ENCODE results near the gene TSSK3. TPM values are rescaled to one million over a fixed set of nuclear protein-coding genes. Genes with fewer than 3 reads are reported as not detected.

The TSSK3 gene
- total and polyA plus RNA-seq, 2 of the 8 experiments (the other 6 are each of a cell fraction or from before 2014, with no cell fraction given) = 1.2 TPM

GRCh38 chr1:32341971-32342370 lies 20.4 kb upstream of the TSSK3 start:
- H3K9ac ChIP-seq (replicated peaks in 1 of 4; ENCODE audit: extremely low read depth in 1 of 4, low read depth in 3 of 4, low read length in 3 of 4) = no peak overlapping the region
- DNase-seq (ENCODE audit: low read depth in 1 of 2, low spot score in 2 of 2) (no peak), FAIRE-seq (no peak)
- no peaks in the 10 kb centered on the region for H3K36me3 ChIP-seq (ENCODE audit: control insufficient read depth in 2 of 4, insufficient read depth in 4 of 4, low read length in 3 of 4)
- no peak overlapping the region for H3K18ac ChIP-seq (ENCODE audit: extremely low read depth, low read length)
- H4K91ac ChIP-seq (replicated peaks; ENCODE audit: insufficient read length, low read length) = no peak overlapping the region
- H4K8ac ChIP-seq (ENCODE audit: extremely low read depth, insufficient read depth, low read length) = no peak overlapping the region
- no peak overlapping the region for H3K56ac ChIP-seq (replicated peaks; ENCODE audit: insufficient read length, low read depth, low read length)
- H2BK12ac ChIP-seq (ENCODE audit: low read depth, low read length) = no peak overlapping the region
- peaks cover 0 to 2% (median under 1%) of the 10 kb centered on the region in 4 experiments; a peak in 4 of 7 replicates for H3K27me3 ChIP-seq (replicated peaks in 1 of 4; ENCODE audit: control insufficient read depth in 3 of 4, extremely low read depth in 1 of 4, insufficient read depth in 3 of 4, low read length in 3 of 4)
- H4K20me1 ChIP-seq (replicated peaks in 1 of 2; ENCODE audit: control insufficient read depth in 1 of 2, insufficient read depth in 2 of 2, low read length in 2 of 2) = no peaks in the 10 kb centered on the region
- no peaks in the 10 kb centered on the region for H3K9me3 ChIP-seq (ENCODE audit: insufficient read depth in 2 of 2, low read depth in 1 of 2, low read length in 1 of 2)
- H2AFZ ChIP-seq (ENCODE audit: low read length) = no peak overlapping the region
- H2BK20ac ChIP-seq (ENCODE audit: low read length) = no peak overlapping the region
- H2BK5ac ChIP-seq (ENCODE audit: low read depth, low read length) = no peak overlapping the region
- no peaks in the 10 kb centered on the region for H3K79me2 ChIP-seq (ENCODE audit: control insufficient read depth in 1 of 2, insufficient read depth in 2 of 2, low read length in 2 of 2)
- no peaks in the 10 kb centered on the region for H3K79me1 ChIP-seq (ENCODE audit: low read depth, low read length)
- H3K4me1 ChIP-seq (replicated peaks in 1 of 4; ENCODE audit: control insufficient read depth in 3 of 4, insufficient read depth in 4 of 4, low read length in 3 of 4) = peaks cover 0 to 12% (median 8%) of the 10 kb centered on the region in 4 experiments; a peak in 6 of 7 replicates
- CTCF ChIA-PET (ENCODE audit: partially characterized antibody) = interaction anchor here (0.6 to 1.7 kb wide), 3 partner anchors 9 to 221 kb away, joined by 3 to 7 read pairs (median 6); no protein-coding TSS in a partner anchor
- H4K5ac ChIP-seq (ENCODE audit: insufficient read length, low read depth, low read length) = no peak overlapping the region
- no peak overlapping the region for H3K23ac ChIP-seq (ENCODE audit: insufficient read length)
- no peak overlapping the region for H3K4ac ChIP-seq (replicated peaks; ENCODE audit: insufficient read length, low read depth, low read length)
- H2BK120ac ChIP-seq (replicated peaks; ENCODE audit: low read depth, low read length) = no peak overlapping the region
- no peak overlapping the region for H2BK15ac ChIP-seq (ENCODE audit: low read length)
- no peak for TF ChIP-seq POLR2A (IDR thresholded peaks at IDR 0.05; ENCODE audit: control extremely low read depth in 1 of 2, low read depth in 2 of 2, low read length in 2 of 2)
- no peak for TF ChIP-seq EGR1 (IDR thresholded peaks at IDR 0.05; ENCODE audit: borderline replicate concordance, low read depth, low read length)
- no peak for TF ChIP-seq CBX8 (IDR thresholded peaks at IDR 0.05; ENCODE audit: borderline replicate concordance, low read depth, low read length)
- TF ChIP-seq NRF1 (IDR thresholded peaks at IDR 0.05; ENCODE audit: low read depth, low read length) = no peak
- TF ChIP-seq SIX5 (IDR thresholded peaks at IDR 0.05; ENCODE audit: low read depth, low read length) = no peak
- no peak for TF ChIP-seq TAF7 (optimal IDR thresholded peaks at IDR 0.05; ENCODE audit: borderline replicate concordance, low read depth, low read length)
- WGBS, 2 experiments (ENCODE audit: extremely low coverage in 1 of 2, insufficient coverage in 1 of 2, insufficient read length in 1 of 2, insufficient replicate concordance in 2 of 2, low coverage in 1 of 2, low lambda C conversion rate in 2 of 2, missing lambda C conversion rate in 1 of 2) = 77% methylated on average over 5 of the region's 5 CpGs; no CpG with 5 or more reads in 1 of the 2 experiments
- no peak overlapping the region for H3K4me3 ChIP-seq (ENCODE audit: extremely low read depth in 1 of 4, insufficient read depth in 2 of 4, low read depth in 3 of 4, low read length in 4 of 4)
- H3K4me2 ChIP-seq (ENCODE audit: insufficient read depth in 1 of 2, low read depth in 2 of 2, low read length in 2 of 2) = no peak overlapping the region
- no peak overlapping the region for H3K14ac ChIP-seq (ENCODE audit: insufficient read length)
- no peaks in the 10 kb centered on the region for H3K23me2 ChIP-seq (ENCODE audit: low read depth, low read length)
- H3K27ac ChIP-seq (ENCODE audit: low read depth, low read length) = no peak overlapping the region
- POLR2A ChIA-PET (ENCODE audit: partially characterized antibody) = interaction anchor here (0.6 to 17.1 kb wide), 6 partner anchors 8 to 101 kb away, joined by 3 to 321 read pairs (median 5); partner anchors contain the start of genes FAM229A, MARCKSL1 and TSSK3
- no peak overlapping the region for H2AK5ac ChIP-seq (ENCODE audit: low read depth, low read length)

Data from H1 (cell line).